ENCODE measurements around the gene POLR2H. TPM values are rescaled to one million over a fixed set of nuclear protein-coding genes. Genes with fewer than 3 reads are reported as not detected.

Gene POLR2H
- total RNA-seq, 2 experiments from 2014 or later: 76.5 to 89.9 TPM

DNA sequence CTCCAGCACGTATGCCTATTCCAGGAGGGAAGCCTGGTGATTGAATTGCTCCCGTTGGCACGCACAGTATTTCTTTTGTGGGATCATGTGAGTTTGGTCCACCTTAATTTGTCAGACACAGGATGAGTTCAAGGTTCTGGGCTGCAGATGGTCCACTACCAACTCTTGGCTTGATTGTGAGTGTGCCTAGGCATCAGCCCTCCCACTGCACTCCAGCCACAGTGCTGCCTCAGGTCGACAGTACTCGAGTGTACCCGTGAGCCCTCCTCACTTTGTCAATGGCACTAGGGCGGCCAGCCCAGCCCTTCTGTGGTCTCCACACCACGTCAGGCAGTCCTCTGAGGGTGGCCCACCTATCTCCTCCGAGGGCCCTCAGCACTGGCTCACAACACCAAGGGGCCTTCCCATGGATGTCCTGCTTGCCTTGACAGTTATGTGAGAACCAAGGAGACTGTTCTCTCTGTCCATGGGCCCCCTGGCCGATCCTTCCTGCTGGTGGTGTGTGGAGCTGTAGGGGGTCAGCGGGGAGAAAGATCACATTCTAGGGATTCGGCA, 48.5 kb downstream of the POLR2H start:
- intact Hi-C loops (cut with micrococcal nuclease): no loop called here
- no peaks in the 10 kb centered on the region for H3K27me3 Mint-ChIP-seq (ENCODE audit: low read depth)
- H3K36me3 Mint-ChIP-seq (ENCODE audit: low read depth): no peaks in the 10 kb centered on the region
- H3K27ac Mint-ChIP-seq: no peak overlapping the region
- no peak for DNase-seq
- no peak overlapping the region for H3K4me3 Mint-ChIP-seq
- CTCF ChIA-PET: interaction anchor here (1.1 kb wide), 1 partner anchor 104 kb away, joined by 4 read pairs; no protein-coding TSS in a partner anchor
- no peaks in the 10 kb centered on the region for H3K9me3 Mint-ChIP-seq
- H3K4me1 Mint-ChIP-seq (ENCODE audit: low read depth): no peaks in the 10 kb centered on the region

DNA sequence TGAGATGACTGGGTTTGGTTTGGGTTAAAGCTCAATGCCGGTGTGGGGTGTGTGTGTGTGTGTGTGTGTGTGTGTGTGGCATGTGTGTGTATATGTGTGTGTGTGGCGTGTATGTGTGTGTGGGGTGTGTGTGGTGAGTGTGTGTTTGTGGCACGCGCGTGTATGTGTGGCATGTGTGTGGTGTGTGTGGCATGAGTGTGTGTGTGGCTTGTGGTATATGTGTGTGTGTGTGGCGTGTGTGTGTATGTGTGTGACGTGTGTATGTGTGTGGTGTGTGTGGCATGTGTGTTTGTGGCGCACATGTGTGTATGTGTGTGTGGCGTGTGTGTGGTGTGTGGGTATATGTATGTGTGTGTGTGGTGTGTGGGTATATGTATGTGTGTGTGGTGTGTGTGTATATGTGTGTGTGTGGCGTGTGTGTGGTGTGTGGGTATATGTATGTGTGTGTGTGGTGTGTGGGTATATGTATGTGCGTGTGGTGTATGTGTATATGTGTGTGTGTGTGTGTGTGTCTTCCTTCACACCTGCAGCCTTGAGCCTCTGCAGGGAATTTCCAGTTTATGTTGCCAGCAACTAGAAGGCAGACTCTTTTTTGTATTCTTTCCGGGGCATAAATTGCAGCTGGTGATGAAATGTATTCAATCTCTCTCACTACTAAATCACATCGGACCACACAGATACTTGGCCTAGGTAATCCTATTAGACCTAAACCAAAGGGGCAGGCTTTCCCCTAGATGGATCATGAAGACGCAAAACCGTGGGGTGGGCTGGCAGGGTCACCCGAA, 53.1 kb downstream of the POLR2H start:
- intact Hi-C loops (cut with micrococcal nuclease): no loop called here
- Mint-ChIP-seq H3K36me3 (ENCODE audit: low read depth) (no peaks in the 10 kb centered on the region), H3K4me1 (ENCODE audit: low read depth) (no peaks in the 10 kb centered on the region), H3K4me3 (no peak overlapping the region), H3K9me3 (no peaks in the 10 kb centered on the region), H3K27ac (no peak overlapping the region), H3K27me3 (ENCODE audit: low read depth) (no peaks in the 10 kb centered on the region)
- CTCF ChIA-PET: interaction anchor here (0.6 to 1.6 kb wide), 4 partner anchors 99 to 520 kb away, joined by 3 to 7 read pairs (median 4); no protein-coding TSS in a partner anchor
- no peak for DNase-seq

DNA sequence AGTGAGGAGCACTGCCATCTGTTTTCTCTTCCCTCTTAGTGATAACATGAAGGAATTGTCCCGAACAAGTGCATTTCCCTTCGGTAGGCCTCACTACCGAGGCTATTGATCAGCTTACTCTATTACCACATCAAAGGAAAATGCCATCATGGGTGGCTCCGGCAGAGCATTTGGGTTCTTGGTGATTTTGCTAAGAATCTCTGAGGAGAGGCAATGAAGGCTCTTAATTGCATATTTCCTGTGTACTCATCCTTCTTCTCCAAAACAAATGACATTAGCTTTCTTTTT, 53.6 kb downstream of the POLR2H start:
- Mint-ChIP-seq H3K27me3 (ENCODE audit: low read depth) (no peaks in the 10 kb centered on the region), H3K4me1 (ENCODE audit: low read depth) (no peaks in the 10 kb centered on the region), H3K4me3 (no peak overlapping the region), H3K9me3 (no peaks in the 10 kb centered on the region), H3K36me3 (ENCODE audit: low read depth) (no peaks in the 10 kb centered on the region), H3K27ac (no peak overlapping the region)
- no peak for DNase-seq
- intact Hi-C loops (cut with micrococcal nuclease): no loop called here
- CTCF ChIA-PET: interaction anchor here (0.6 kb wide), 2 partner anchors 188 to 520 kb away, joined by 3 to 7 read pairs; no protein-coding TSS in a partner anchor

DNA sequence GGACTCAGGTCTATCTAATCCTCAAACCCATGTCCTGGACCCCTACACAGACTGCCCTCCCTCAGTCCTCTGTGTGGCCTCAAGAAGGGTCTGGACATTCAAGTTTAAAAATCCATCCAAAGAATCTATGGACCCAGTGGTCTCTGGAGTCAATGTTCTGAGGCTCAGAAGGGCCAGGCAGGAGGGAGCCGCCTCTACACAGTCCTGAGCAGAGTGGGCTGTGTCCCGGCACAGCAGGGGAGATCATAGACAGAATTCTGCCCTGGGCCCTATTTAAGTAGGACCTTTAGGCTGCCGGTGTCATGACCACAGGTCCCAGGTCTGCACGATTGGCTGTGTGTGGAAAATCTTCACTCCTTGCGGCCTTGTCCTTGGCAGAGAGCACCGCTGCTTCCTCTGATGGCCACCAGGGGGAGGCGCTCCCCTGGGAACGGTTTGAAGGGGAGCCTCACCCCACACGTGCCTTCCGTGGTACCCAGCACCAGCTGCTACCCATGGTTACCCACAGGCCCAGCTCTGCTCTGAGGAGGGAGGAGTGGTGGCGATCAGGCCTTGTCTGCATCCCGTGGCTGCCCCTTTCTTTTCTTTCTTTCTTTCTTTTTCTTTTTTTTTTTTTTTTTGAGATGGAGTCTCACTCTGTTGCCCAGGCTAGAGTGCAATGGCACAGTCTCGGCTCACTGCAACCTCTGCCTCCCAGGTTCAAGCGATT, 56.3 kb downstream of the POLR2H start:
- no peaks in the 10 kb centered on the region for H3K4me1 Mint-ChIP-seq (ENCODE audit: low read depth)
- CTCF ChIA-PET: interaction anchor here (0.6 to 5.2 kb wide), 14 partner anchors 14 to 139 kb away, joined by 3 to 52 read pairs (median 3); no protein-coding TSS in a partner anchor
- DNase-seq: peak; percentile 78
- no peak overlapping the region for H3K4me3 Mint-ChIP-seq
- H3K27me3 Mint-ChIP-seq (ENCODE audit: low read depth): no peaks in the 10 kb centered on the region
- H3K27ac Mint-ChIP-seq: no peak overlapping the region
- intact Hi-C loops (cut with micrococcal nuclease): loop anchor here (1.0 kb wide), 4 partner anchors 46 to 124 kb away; no protein-coding TSS in a partner anchor
- no peaks in the 10 kb centered on the region for H3K9me3 Mint-ChIP-seq
- no peaks in the 10 kb centered on the region for H3K36me3 Mint-ChIP-seq (ENCODE audit: low read depth)

Other genes with a start within 250 kb of the POLR2H start
- 10 to 100 TPM; 48.8 to 56.4 TPM for gene EIF2B5, start 226.4 kb upstream of the POLR2H start, total RNA-seq
- 10 to 100 TPM; 19.6 to 19.9 TPM for gene DVL3, start 206.3 kb upstream of the POLR2H start, total RNA-seq
- gene AP2M1, start 186.9 kb upstream of the POLR2H start, total RNA-seq: 100 to 1,000 TPM; 206 to 212 TPM
- 10 to 100 TPM; 38.5 to 39.1 TPM for gene ABCF3, start 175.5 kb upstream of the POLR2H start, total RNA-seq
- gene VWA5B2, start 132.1 kb upstream of the POLR2H start, total RNA-seq: not detected
- gene ALG3, start 112.7 kb upstream of the POLR2H start, total RNA-seq: 10 to 100 TPM; 28.9 to 31.0 TPM
- 1 to 10 TPM; 2.7 TPM for gene EEF1AKMT4, start 112.0 kb upstream of the POLR2H start, total RNA-seq
- gene CAMK2N2, start 100.2 kb upstream of the POLR2H start, total RNA-seq: not detected
- not detected for gene ECE2, start 85.7 kb upstream of the POLR2H start, total RNA-seq
- 100 to 1,000 TPM; 244 to 257 TPM for gene PSMD2, start 62.5 kb upstream of the POLR2H start, total RNA-seq
- gene EIF4G1, start 47.1 kb upstream of the POLR2H start, total RNA-seq: 100 to 1,000 TPM; 345 to 375 TPM
- 1 to 10 TPM; 3.8 to 5.0 TPM for gene FAM131A, start 24.1 kb upstream of the POLR2H start, total RNA-seq
- gene CLCN2, start 105 bp upstream of the POLR2H start, total RNA-seq: 1 to 10 TPM; 2.9 TPM
- not detected for gene THPO, start 16.5 kb downstream of the POLR2H start, total RNA-seq
- not detected for gene CHRD, start 18.3 kb downstream of the POLR2H start, total RNA-seq
- not detected for gene EPHB3, start 200.1 kb downstream of the POLR2H start, total RNA-seq